Smooth muscle cell (in vitro differentiated cells): ENCODE results near the gene HOXC9. TPM values are rescaled to one million over a fixed set of nuclear protein-coding genes. Genes with fewer than 3 reads are reported as not detected.
A peak's percentile ranks its signal among the peaks of the same experiment; 100 is the strongest.

Experiments
- DNase-seq: peaks from one replicate; lab custom pipeline; 2025; ENCODE audit not compliant: unreplicated experiment; lab: John Stamatoyannopoulos, UW
- H2AFZ ChIP-seq: fragments of 200-600 bp; sonication (generic); 2 replicates; pipeline ENCODE4 v1.6.0; 2016; ENCODE audit warnings: antibody characterized with exemption, low read depth, mild to moderate bottlenecking
- H3F3A ChIP-seq: fragments of 200-600 bp; sonication (generic); 2 replicates; pipeline ENCODE4 v1.6.0; 2017; ENCODE audit warnings: antibody characterized with exemption, low read depth
- H3K27ac ChIP-seq: fragments of 200-600 bp; sonication (generic); 2 replicates; pipeline ENCODE4 v1.5.1; 2016; ENCODE audit warnings: low read depth, mild to moderate bottlenecking
- H3K27me3 ChIP-seq: fragments of 200-600 bp; sonication (generic); 2 replicates; pipeline ENCODE4 v1.6.1; 2016; ENCODE audit warnings: low read depth, mild to moderate bottlenecking
- H3K36me3 ChIP-seq: fragments of 200-600 bp; sonication (generic); 2 replicates; pipeline ENCODE4 v1.5.1; 2016; ENCODE audit warnings: low read depth
- H3K4me1 ChIP-seq: fragments of 200-600 bp; sonication (generic); 2 replicates; pipeline ENCODE4 v1.5.1; 2016; ENCODE audit warnings: low read depth
- H3K4me2 ChIP-seq: fragments of 200-600 bp; sonication (generic); 2 replicates; pipeline ENCODE4 v1.6.0; 2016; ENCODE audit warnings: mild to moderate bottlenecking
- H3K4me3 ChIP-seq: fragments of 200-600 bp; sonication (generic); 2 replicates; pipeline ENCODE4 v1.5.1; 2016; ENCODE audit warnings: mild to moderate bottlenecking
- H3K79me2 ChIP-seq: fragments of 200-600 bp; sonication (generic); 2 replicates; pipeline ENCODE4 v1.6.0; 2016; ENCODE audit warnings: low read depth, mild to moderate bottlenecking
- H3K9ac ChIP-seq: fragments of 200-600 bp; sonication (generic); 2 replicates; pipeline ENCODE4 v1.6.0; 2016; ENCODE audit warnings: low read depth
- H3K9me3 ChIP-seq: fragments of 200-600 bp; sonication (generic); replicated peaks from 2 replicates; pipeline ENCODE4 v1.5.1; 2016; ENCODE audit warnings: low read depth
- H4K20me1 ChIP-seq: fragments of 200-600 bp; sonication (generic); 2 replicates; pipeline ENCODE4 v1.6.0; 2016; ENCODE audit warnings: low read depth
- CTCF ChIP-seq: fragments of 200-600 bp; sonication (generic); IDR thresholded peaks from 2 replicates; pipeline ENCODE4 v1.5.1; 2017; ENCODE audit warnings: borderline replicate concordance, mild to moderate bottlenecking, antibody characterized with exemption; ENCODE audit not compliant: insufficient read depth, poor library complexity, severe bottlenecking
- WGBS: methylation state at CpG from one replicate; pipeline ENCODE4 v1.1.7; 2016; ENCODE audit warnings: low lambda C conversion rate; 5-methylcytosine and 5-hydroxymethylcytosine counted together
- polyA plus RNA-seq: library from polyadenylated mRNA; unstranded; fragments of >200 nt; fragmentation: Nextera tagmentation; extraction: Ambion mirVana; gene quantifications from 2 replicates; pipeline ENCODE4 v1.2.1, GENCODE V29; 2016
- total RNA-seq: library from RNA; depleted of rRNA; stranded (reverse); fragments of >200 nt; gene quantifications from 2 replicates; pipeline ENCODE4 v1.2.3, GENCODE V29; 2014

HOXC9 gene
- total and polyA plus RNA-seq, 2 experiments from 2014 or later: 1.2 to 2.7 TPM

- Histone ChIP-seq H3K4me2 (peak overlapping the region; percentile 63), H3K27me3 (peaks cover 100% of the 10 kb centered on the region), H3K79me2 (no peaks in the 10 kb centered on the region), H4K20me1 (no peaks in the 10 kb centered on the region), H3K27ac (no peak overlapping the region), H2AFZ (peak overlapping the region; percentile 68), H3K4me1 (no peaks in the 10 kb centered on the region), H3F3A (no peaks in the 10 kb centered on the region), H3K36me3 (no peaks in the 10 kb centered on the region), H3K9me3 (no peaks in the 10 kb centered on the region), H3K9ac (no peak overlapping the region), H3K4me3 (peak overlapping the region; percentile 30)
- no peak for TF ChIP-seq CTCF
- 4% methylated on average over 36 of the region's 36 CpGs for WGBS
- no peak for DNase-seq
These were observed 33.4 kb upstream of the HOXC9 start for GRCh38 chr12:53966385-53967133.

- WGBS: 38% methylated on average over 5 of the region's 5 CpGs
- H3K79me2 ChIP-seq: no peaks in the 10 kb centered on the region
- TF ChIP-seq CTCF: no peak
- H3K9ac ChIP-seq: no peak overlapping the region
- peak overlapping the region; percentile 30 for H3K4me3 ChIP-seq
- H3K4me1 ChIP-seq: no peaks in the 10 kb centered on the region
- H3K9me3 ChIP-seq: no peaks in the 10 kb centered on the region
- H3K27me3 ChIP-seq: peaks cover 100% of the 10 kb centered on the region
- H3K36me3 ChIP-seq: no peaks in the 10 kb centered on the region
- H3F3A ChIP-seq: no peaks in the 10 kb centered on the region
- DNase-seq: no peak
- no peak overlapping the region for H2AFZ ChIP-seq
- H3K4me2 ChIP-seq: peak overlapping the region; percentile 63
- no peaks in the 10 kb centered on the region for H4K20me1 ChIP-seq
- H3K27ac ChIP-seq: no peak overlapping the region
These were observed 32.5 kb upstream of the HOXC9 start for GRCh38 chr12:53967421-53967925.

- Histone ChIP-seq H3K79me2 (no peaks in the 10 kb centered on the region), H4K20me1 (no peaks in the 10 kb centered on the region), H3K4me2 (no peak overlapping the region), H3K4me3 (no peak overlapping the region), H3F3A (no peaks in the 10 kb centered on the region), H3K4me1 (no peaks in the 10 kb centered on the region), H2AFZ (no peak overlapping the region), H3K9me3 (no peaks in the 10 kb centered on the region), H3K27ac (no peak overlapping the region), H3K36me3 (no peaks in the 10 kb centered on the region), H3K9ac (no peak overlapping the region), H3K27me3 (peaks cover 100% of the 10 kb centered on the region)
- no peak for TF ChIP-seq CTCF
- no peak for DNase-seq
- WGBS: 29% methylated on average over 24 of the region's 24 CpGs
These were observed 31.5 kb upstream of the HOXC9 start for GRCh38 chr12:53968214-53969127.
